ENCODE results near the gene EFEMP1.

GRCh38 chr2:55876429-55877086 lies 47.0 kb downstream of the EFEMP1 start:
- TF ChIP-seq POLR2A (IDR thresholded peaks at IDR 0.05), result no peak
- no peak for TF ChIP-seq CTCF (IDR thresholded peaks at IDR 0.05)

Measured in heart left ventricle (tissue), 13 donors.